ENCODE data around the gene GSC.

- TF ChIP-seq CTCF (IDR thresholded peaks at IDR 0.05), result no peak
- no peak for TF ChIP-seq POLR2A (IDR thresholded peaks at IDR 0.05)
Observed at GRCh38 chr14:94738751-94739150, 31.2 kb downstream of the GSC start.
